ENCODE measurements around the gene RELL1.
A peak's percentile ranks its signal among the peaks of the same experiment; 100 is the strongest.

Gene RELL1

GRCh38 chr4:37665333-37666320 is 20.5 kb downstream of the RELL1 start:
- DNase-seq: no peak

- no peak for DNase-seq
Measured at GRCh38 chr4:37664696-37665095, 21.5 kb downstream of the RELL1 start.

GRCh38 chr4:37663552-37663951 is 22.6 kb downstream of the RELL1 start:
- DNase-seq: no peak

- peak in 1 of 56 donors; percentile 45 for DNase-seq
Measured at GRCh38 chr4:37662861-37663390, 23.2 kb downstream of the RELL1 start.

- DNase-seq: no peak
Measured at GRCh38 chr4:37662251-37662650, 23.9 kb downstream of the RELL1 start.

GRCh38 chr4:37661772-37662171 is 24.4 kb downstream of the RELL1 start:
- DNase-seq: no peak

GRCh38 chr4:37659696-37660095 is 26.5 kb downstream of the RELL1 start:
- DNase-seq: no peak

- DNase-seq: no peak
Measured at GRCh38 chr4:37656649-37657048, 29.5 kb downstream of the RELL1 start.

- DNase-seq: no peak
Measured at GRCh38 chr4:37653601-37654000, 32.6 kb downstream of the RELL1 start.

- no peak for DNase-seq
Measured at GRCh38 chr4:37652747-37653527, 33.2 kb downstream of the RELL1 start.

GRCh38 chr4:37651781-37652377 is 34.3 kb downstream of the RELL1 start:
- DNase-seq: no peak

GRCh38 chr4:37650481-37650880 is 35.7 kb downstream of the RELL1 start:
- DNase-seq: no peak

GRCh38 chr4:37649268-37649667 is 36.9 kb downstream of the RELL1 start:
- DNase-seq: no peak

- DNase-seq: peak in 5 of 56 donors; percentile 2 to 11 (median 7)
Measured at GRCh38 chr4:37648084-37648817, 37.9 kb downstream of the RELL1 start.

GRCh38 chr4:37646247-37646646 is 39.9 kb downstream of the RELL1 start:
- DNase-seq: no peak

GRCh38 chr4:37645736-37646135 is 40.4 kb downstream of the RELL1 start:
- DNase-seq: no peak

- no peak for DNase-seq
Measured at GRCh38 chr4:37644962-37645361, 41.2 kb downstream of the RELL1 start.

- DNase-seq: no peak
Measured at GRCh38 chr4:37641886-37642849, 44.0 kb downstream of the RELL1 start.

GRCh38 chr4:37641352-37641751 is 44.8 kb downstream of the RELL1 start:
- no peak for DNase-seq

Measured in amygdala (tissue), 56 donors.